Skin epidermis (tissue), 12 donors: Measurements from ENCODE around the gene CORIN.

ENCODE experiments used
- H3K27ac ChIP-seq, 21 experiments: fragments of 200-600 bp; sonication (generic) in 11 of 21; one replicate each; pipeline ENCODE4 v1.5.0; 2020; ENCODE audit warnings: mild to moderate bottlenecking in 3 of 21, inconsistent platforms in 2 of 21, moderate library complexity in 2 of 21
- H3K4me3 ChIP-seq, 7 experiments: fragments of 200-600 bp; sonication (generic) in 2 of 7; one replicate each; pipeline ENCODE4 v1.5.0; 2020; ENCODE audit warnings: inconsistent platforms in 2 of 7, mild to moderate bottlenecking in 2 of 7, moderate library complexity in 1 of 7

Gene CORIN

GRCh38 chr4:47837094-47837907 lies 566 bp downstream of the CORIN start:
- peak overlapping the region; percentile 32 to 47 (median 36) for H3K4me3 ChIP-seq
- H3K27ac ChIP-seq: peak overlapping the region in 12 of 21 experiments; percentile 14 to 68 (median 45)

- Histone ChIP-seq H3K27ac (peak overlapping the region in 12 of 21 experiments; percentile 6 to 68 (median 45)), H3K4me3 (peak overlapping the region; percentile 32 to 47 (median 36))
Observed at GRCh38 chr4:47836641-47837093, 1.2 kb downstream of the CORIN start.

GRCh38 chr4:47835494-47835893 lies 2.4 kb downstream of the CORIN start:
- no peak overlapping the region for H3K4me3 ChIP-seq

GRCh38 chr4:47831026-47831679 lies 6.7 kb downstream of the CORIN start:
- Histone ChIP-seq H3K4me3 (no peak overlapping the region), H3K27ac (peak overlapping the region in 1 of 21 experiments; percentile 8)

More at GRCh38 chr4:47835494-47835893, 2.4 kb downstream of the CORIN start:
- H3K27ac ChIP-seq: peak overlapping the region in 1 of 21 experiments; percentile 16

GRCh38 chr4:47830265-47831025 lies 7.4 kb downstream of the CORIN start:
- Histone ChIP-seq H3K4me3 (no peak overlapping the region), H3K27ac (peak overlapping the region in 1 of 21 experiments; percentile 8)

- no peak overlapping the region for H3K27ac ChIP-seq
- H3K4me3 ChIP-seq: no peak overlapping the region
Observed at GRCh38 chr4:47829438-47829837, 8.4 kb downstream of the CORIN start.

- H3K27ac ChIP-seq: no peak overlapping the region
Observed at GRCh38 chr4:47827343-47828047, 10.4 kb downstream of the CORIN start.

GRCh38 chr4:47824840-47825239 lies 13.0 kb downstream of the CORIN start:
- no peak overlapping the region for H3K27ac ChIP-seq
- H3K4me3 ChIP-seq: no peak overlapping the region

More at GRCh38 chr4:47827343-47828047, 10.4 kb downstream of the CORIN start:
- no peak overlapping the region for H3K4me3 ChIP-seq

- Histone ChIP-seq H3K4me3 (no peak overlapping the region), H3K27ac (peak overlapping the region in 1 of 21 experiments; percentile 21)
Observed at GRCh38 chr4:47819178-47819577, 18.7 kb downstream of the CORIN start.

- H3K27ac ChIP-seq: no peak overlapping the region
- H3K4me3 ChIP-seq: no peak overlapping the region
Observed at GRCh38 chr4:47817275-47817674, 20.6 kb downstream of the CORIN start.

GRCh38 chr4:47816748-47817147 lies 21.1 kb downstream of the CORIN start:
- Histone ChIP-seq H3K4me3 (no peak overlapping the region), H3K27ac (no peak overlapping the region)

GRCh38 chr4:47814618-47815295 lies 23.1 kb downstream of the CORIN start:
- H3K4me3 ChIP-seq: no peak overlapping the region
- peak overlapping the region in 7 of 21 experiments; percentile 3 to 68 (median 31) for H3K27ac ChIP-seq

- Histone ChIP-seq H3K4me3 (no peak overlapping the region), H3K27ac (no peak overlapping the region)
Observed at GRCh38 chr4:47809654-47810203, 28.1 kb downstream of the CORIN start.

GRCh38 chr4:47804598-47804997 lies 33.3 kb downstream of the CORIN start:
- H3K27ac ChIP-seq: no peak overlapping the region
- H3K4me3 ChIP-seq: no peak overlapping the region

GRCh38 chr4:47801481-47802002 lies 36.3 kb downstream of the CORIN start:
- no peak overlapping the region for H3K27ac ChIP-seq
- H3K4me3 ChIP-seq: no peak overlapping the region

- Histone ChIP-seq H3K4me3 (no peak overlapping the region), H3K27ac (no peak overlapping the region)
Observed at GRCh38 chr4:47798165-47798564, 39.7 kb downstream of the CORIN start.

GRCh38 chr4:47791965-47792364 lies 45.9 kb downstream of the CORIN start:
- Histone ChIP-seq H3K4me3 (no peak overlapping the region), H3K27ac (no peak overlapping the region)

GRCh38 chr4:47790105-47790504 lies 47.8 kb downstream of the CORIN start:
- Histone ChIP-seq H3K4me3 (no peak overlapping the region), H3K27ac (no peak overlapping the region)
